ENCODE measurements around the gene PALB2.
"Not testable (repeated sequence)": the region's sequence is repeated elsewhere in the genome, so short reads cannot be mapped to it uniquely, and the experiment has no call there.

Gene PALB2

GRCh38 chr16:23611936-23612335 lies 29.2 kb downstream of the PALB2 start:
- TF ChIP-seq, protein P1, sequence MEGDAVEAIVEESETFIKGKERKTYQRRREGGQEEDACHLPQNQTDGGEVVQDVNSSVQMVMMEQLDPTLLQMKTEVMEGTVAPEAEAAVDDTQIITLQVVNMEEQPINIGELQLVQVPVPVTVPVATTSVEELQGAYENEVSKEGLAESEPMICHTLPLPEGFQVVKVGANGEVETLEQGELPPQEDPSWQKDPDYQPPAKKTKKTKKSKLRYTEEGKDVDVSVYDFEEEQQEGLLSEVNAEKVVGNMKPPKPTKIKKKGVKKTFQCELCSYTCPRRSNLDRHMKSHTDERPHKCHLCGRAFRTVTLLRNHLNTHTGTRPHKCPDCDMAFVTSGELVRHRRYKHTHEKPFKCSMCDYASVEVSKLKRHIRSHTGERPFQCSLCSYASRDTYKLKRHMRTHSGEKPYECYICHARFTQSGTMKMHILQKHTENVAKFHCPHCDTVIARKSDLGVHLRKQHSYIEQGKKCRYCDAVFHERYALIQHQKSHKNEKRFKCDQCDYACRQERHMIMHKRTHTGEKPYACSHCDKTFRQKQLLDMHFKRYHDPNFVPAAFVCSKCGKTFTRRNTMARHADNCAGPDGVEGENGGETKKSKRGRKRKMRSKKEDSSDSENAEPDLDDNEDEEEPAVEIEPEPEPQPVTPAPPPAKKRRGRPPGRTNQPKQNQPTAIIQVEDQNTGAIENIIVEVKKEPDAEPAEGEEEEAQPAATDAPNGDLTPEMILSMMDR (IDR thresholded peaks at IDR 0.05), result no peak
- no peak overlapping the region for H3K4me3 ChIP-seq (ENCODE audit: low read depth in 1 of 2, low read length in 1 of 2)
- H3K27ac ChIP-seq, result no peak overlapping the region
- no peaks in the 10 kb centered on the region for H3K9me3 ChIP-seq
- no peaks in the 10 kb centered on the region for H3K4me1 ChIP-seq (ENCODE audit: control insufficient read depth in 1 of 2, insufficient read depth in 1 of 2, low read depth in 1 of 2, low read length in 1 of 2)
- H3K27me3 ChIP-seq, result no peaks in the 10 kb centered on the region
- peaks cover 8% of the 10 kb centered on the region for H3K36me3 ChIP-seq

GRCh38 chr16:23610905-23611304 lies 30.2 kb downstream of the PALB2 start:
- not testable (repeated sequence) for H3K27ac ChIP-seq; H3K4me1 ChIP-seq (ENCODE audit: control insufficient read depth in 1 of 2, insufficient read depth in 1 of 2, low read depth in 1 of 2, low read length in 1 of 2); H3K4me3 ChIP-seq (ENCODE audit: low read depth in 1 of 2, low read length in 1 of 2); H3K9me3 ChIP-seq; H3K27me3 ChIP-seq; H3K36me3 ChIP-seq

DNA sequence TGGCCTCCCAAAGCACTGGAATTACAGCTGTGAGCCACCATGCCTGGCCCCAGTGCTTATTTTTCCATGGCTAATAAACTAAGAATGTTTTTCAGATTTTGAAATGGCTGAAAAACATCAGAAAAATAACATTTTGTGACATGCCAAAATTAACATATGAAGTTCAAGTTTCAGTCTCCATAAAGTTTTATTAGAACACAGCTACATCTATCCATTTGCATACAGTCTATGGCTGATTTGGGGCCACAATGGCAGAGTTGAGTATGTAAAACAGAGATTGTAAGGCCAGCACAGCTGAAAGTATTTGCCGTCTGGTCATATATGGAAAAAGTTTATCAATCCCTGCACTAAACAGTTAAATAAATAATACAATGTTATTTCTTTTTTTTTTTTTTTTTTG lies 31.2 kb downstream of the PALB2 start:
- peaks cover 10% of the 10 kb centered on the region for H3K36me3 ChIP-seq
- H3K4me1 ChIP-seq (ENCODE audit: control insufficient read depth in 1 of 2, insufficient read depth in 1 of 2, low read depth in 1 of 2, low read length in 1 of 2), result no peaks in the 10 kb centered on the region
- H3K4me3 ChIP-seq (ENCODE audit: low read depth in 1 of 2, low read length in 1 of 2), result no peak overlapping the region
- TF ChIP-seq, protein P1 (IDR thresholded peaks at IDR 0.05), result no peak
- no peaks in the 10 kb centered on the region for H3K9me3 ChIP-seq
- H3K27me3 ChIP-seq, result no peaks in the 10 kb centered on the region
- no peak overlapping the region for H3K27ac ChIP-seq

GRCh38 chr16:23608194-23608593 lies 32.9 kb downstream of the PALB2 start:
- Histone ChIP-seq H3K27me3 (no peaks in the 10 kb centered on the region), H3K36me3 (peaks cover 9% of the 10 kb centered on the region), H3K27ac (no peak overlapping the region), H3K9me3 (no peaks in the 10 kb centered on the region), H3K4me1 (ENCODE audit: control insufficient read depth in 1 of 2, insufficient read depth in 1 of 2, low read depth in 1 of 2, low read length in 1 of 2) (no peaks in the 10 kb centered on the region), H3K4me3 (ENCODE audit: low read depth in 1 of 2, low read length in 1 of 2) (no peak overlapping the region)
- TF ChIP-seq, protein P1 (IDR thresholded peaks at IDR 0.05), result no peak

DNA sequence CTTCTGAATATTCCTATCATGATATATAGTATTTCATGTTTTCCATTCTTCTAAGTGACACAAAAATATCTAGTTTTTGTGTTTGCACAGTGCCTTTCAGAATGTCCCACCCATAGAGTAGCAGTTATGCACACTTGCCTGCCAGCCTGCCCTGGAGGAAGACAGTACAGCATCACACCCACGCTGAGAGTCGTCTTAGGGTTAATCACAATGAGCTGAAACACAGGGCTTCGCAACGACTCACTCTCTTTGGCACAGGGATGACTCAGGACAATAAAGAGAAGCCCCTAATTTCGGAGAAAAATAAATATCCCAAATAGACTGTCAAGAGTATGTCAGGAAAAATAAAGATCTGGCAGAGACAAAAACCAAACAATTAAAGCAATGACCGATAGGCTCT lies 33.4 kb downstream of the PALB2 start:
- peaks cover 6% of the 10 kb centered on the region for H3K36me3 ChIP-seq
- TF ChIP-seq, protein P1 (IDR thresholded peaks at IDR 0.05), result no peak
- no peak overlapping the region for H3K27ac ChIP-seq
- H3K4me1 ChIP-seq (ENCODE audit: control insufficient read depth in 1 of 2, insufficient read depth in 1 of 2, low read depth in 1 of 2, low read length in 1 of 2), result no peaks in the 10 kb centered on the region
- no peak overlapping the region for H3K4me3 ChIP-seq (ENCODE audit: low read depth in 1 of 2, low read length in 1 of 2)
- H3K27me3 ChIP-seq, result no peaks in the 10 kb centered on the region
- no peaks in the 10 kb centered on the region for H3K9me3 ChIP-seq

GRCh38 chr16:23597003-23597756 lies 43.9 kb downstream of the PALB2 start:
- H3K36me3 ChIP-seq, result peaks cover 5% of the 10 kb centered on the region
- H3K27ac ChIP-seq, result no peak overlapping the region
- peaks cover 11 to 13% of the 10 kb centered on the region in 2 experiments for H3K4me1 ChIP-seq (ENCODE audit: control insufficient read depth in 1 of 2, insufficient read depth in 1 of 2, low read depth in 1 of 2, low read length in 1 of 2)
- H3K9me3 ChIP-seq, result no peaks in the 10 kb centered on the region
- TF ChIP-seq, protein P1 (IDR thresholded peaks at IDR 0.05), result no peak
- H3K27me3 ChIP-seq, result no peaks in the 10 kb centered on the region
- no peak overlapping the region for H3K4me3 ChIP-seq (ENCODE audit: low read depth in 1 of 2, low read length in 1 of 2)
